Mesenchymal stem cell (in vitro differentiated cells and primary cell): ENCODE results near the gene PRAMEF8.
"Not testable (repeated sequence)": the region's sequence is repeated elsewhere in the genome, so short reads cannot be mapped to it uniquely, and the experiment has no call there.

Source experiments
- DNase-seq: peaks from one replicate; pipeline ENCODE4 v3.0.0-alpha.2; 2013
- H2AFZ ChIP-seq: one replicate; pipeline ENCODE4 v1.6.1; 2013; ENCODE audit warnings: low read depth, mild to moderate bottlenecking, control low read depth, inconsistent platforms, low read length, moderate library complexity
- H2AK5ac ChIP-seq: 2 replicates; pipeline ENCODE4 v1.6.1; 2013; ENCODE audit warnings: low read length, moderate library complexity, mild to moderate bottlenecking, inconsistent platforms; ENCODE audit not compliant: severe bottlenecking
- H2BK120ac ChIP-seq: one replicate; pipeline ENCODE4 v1.6.1; 2013; ENCODE audit warnings: low read depth, mild to moderate bottlenecking, inconsistent platforms, low read length, moderate library complexity
- H2BK12ac ChIP-seq, 2 experiments: one replicate each; pipeline ENCODE4 v1.6.1; 2013; ENCODE audit warnings: inconsistent platforms in 2 of 2, low read length in 2 of 2, mild to moderate bottlenecking in 2 of 2, moderate library complexity in 2 of 2, control low read depth in 1 of 2
- H2BK15ac ChIP-seq: one replicate; pipeline ENCODE4 v1.6.1; 2013; ENCODE audit warnings: mild to moderate bottlenecking, low read depth, inconsistent platforms; ENCODE audit not compliant: poor library complexity, severe bottlenecking
- H2BK5ac ChIP-seq: 2 replicates; pipeline ENCODE4 v1.6.1; 2013; ENCODE audit warnings: low read depth, mild to moderate bottlenecking, low read length, control low read depth, inconsistent platforms; ENCODE audit not compliant: poor library complexity, severe bottlenecking
- H3K14ac ChIP-seq, 2 experiments: one replicate each; pipeline ENCODE4 v1.6.1; 2013; ENCODE audit warnings: inconsistent platforms in 2 of 2, low read length in 2 of 2, control low read depth in 1 of 2, mild to moderate bottlenecking in 1 of 2, moderate library complexity in 1 of 2
- H3K18ac ChIP-seq, 2 experiments: one replicate each; pipeline ENCODE4 v1.6.1; 2013; ENCODE audit warnings: inconsistent platforms in 2 of 2, low read length in 2 of 2, control low read depth in 1 of 2, low read depth in 1 of 2, mild to moderate bottlenecking in 1 of 2
- H3K23ac ChIP-seq, 2 experiments: one replicate each; pipeline ENCODE4 v1.6.1; 2013; ENCODE audit warnings: inconsistent platforms in 2 of 2, low read length in 2 of 2, mild to moderate bottlenecking in 2 of 2, moderate library complexity in 2 of 2, control low read depth in 1 of 2
- H3K27ac ChIP-seq: 2 replicates; pipeline ENCODE4 v1.5.1; 2013; ENCODE audit warnings: mild to moderate bottlenecking, moderate library complexity, low read length, control low read depth, inconsistent platforms; ENCODE audit not compliant: poor library complexity, severe bottlenecking
- H3K27me3 ChIP-seq, 2 experiments: 2 replicates each; pipeline versions ENCODE4 v1.6.1 to v1.7.0; 2013; ENCODE audit warnings: low read length in 2 of 2, mild to moderate bottlenecking in 2 of 2, moderate library complexity in 2 of 2, control low read depth in 1 of 2, inconsistent platforms in 1 of 2; ENCODE audit not compliant: control insufficient read depth in 1 of 2, insufficient read depth in 1 of 2
- H3K36me3 ChIP-seq, 2 experiments: 2 replicates each; pipeline versions ENCODE4 v1.6.1 to v1.7.0; 2013; ENCODE audit warnings: low read length in 2 of 2, control low read depth in 1 of 2, inconsistent platforms in 1 of 2, low read depth in 1 of 2, mild to moderate bottlenecking in 1 of 2; ENCODE audit not compliant: insufficient read depth in 2 of 2, control insufficient read depth in 1 of 2
- H3K4ac ChIP-seq, 2 experiments: one replicate each; pipeline ENCODE4 v1.6.1; 2013; ENCODE audit warnings: inconsistent platforms in 2 of 2, low read length in 2 of 2, mild to moderate bottlenecking in 2 of 2, moderate library complexity in 2 of 2, control low read depth in 1 of 2, low read depth in 1 of 2
- H3K4me1 ChIP-seq: 2 replicates; pipeline ENCODE4 v1.6.1; 2013; ENCODE audit warnings: low read depth, low read length, control low read depth; ENCODE audit not compliant: control insufficient read depth, insufficient read depth
- H3K4me2 ChIP-seq: 2 replicates; pipeline ENCODE4 v1.6.1; 2013; ENCODE audit warnings: low read length, mild to moderate bottlenecking, inconsistent platforms; ENCODE audit not compliant: poor library complexity, severe bottlenecking
- H3K4me3 ChIP-seq, 2 experiments: 2 replicates each; pipeline versions ENCODE4 v1.5.1 to v1.7.0; 2013; ENCODE audit warnings: low read length in 2 of 2, mild to moderate bottlenecking in 2 of 2, control low read depth in 1 of 2, low read depth in 1 of 2; ENCODE audit not compliant: insufficient read depth in 1 of 2
- H3K79me1 ChIP-seq: replicated peaks from 2 replicates; pipeline ENCODE4 v1.6.1; 2013; ENCODE audit warnings: mild to moderate bottlenecking, control low read depth, low read length, inconsistent platforms; ENCODE audit not compliant: poor library complexity, severe bottlenecking
- H3K9ac ChIP-seq: 2 replicates; pipeline ENCODE4 v1.7.0; 2013; ENCODE audit warnings: mild to moderate bottlenecking, low read length, moderate library complexity
- H3K9me3 ChIP-seq: 2 replicates; pipeline ENCODE4 v1.7.0; 2013; ENCODE audit warnings: mild to moderate bottlenecking, low read length; ENCODE audit not compliant: control insufficient read depth
- H4K8ac ChIP-seq: one replicate; pipeline ENCODE4 v1.6.1; 2013; ENCODE audit warnings: inconsistent platforms, mild to moderate bottlenecking, low read length, moderate library complexity
- H4K91ac ChIP-seq: one replicate; pipeline ENCODE4 v1.6.1; 2013; ENCODE audit warnings: mild to moderate bottlenecking, low read length, inconsistent platforms
- WGBS: methylation state at CpG from one replicate; pipeline ENCODE4 v1.1.7; 2013; ENCODE audit warnings: mixed read lengths; 5-methylcytosine and 5-hydroxymethylcytosine counted together

Gene PRAMEF8

GRCh38 chr1:13277016-13277415, 7.9 kb downstream of the PRAMEF8 start:
- not testable (repeated sequence) for H2AK5ac ChIP-seq, H3K4me2 ChIP-seq, H3K27me3 ChIP-seq, H3K9me3 ChIP-seq, H3K18ac ChIP-seq, H3K79me1 ChIP-seq, H3K36me3 ChIP-seq, H3K9ac ChIP-seq, H3K14ac ChIP-seq, H3K23ac ChIP-seq, H3K4me3 ChIP-seq, H2AFZ ChIP-seq, H3K27ac ChIP-seq, H4K8ac ChIP-seq, H2BK5ac ChIP-seq, H2BK12ac ChIP-seq, H3K4me1 ChIP-seq, H2BK120ac ChIP-seq, H4K91ac ChIP-seq, H3K4ac ChIP-seq, H2BK15ac ChIP-seq, DNase-seq
- WGBS, result no CpG with 5 or more reads among the region's 6 CpGs

DNA sequence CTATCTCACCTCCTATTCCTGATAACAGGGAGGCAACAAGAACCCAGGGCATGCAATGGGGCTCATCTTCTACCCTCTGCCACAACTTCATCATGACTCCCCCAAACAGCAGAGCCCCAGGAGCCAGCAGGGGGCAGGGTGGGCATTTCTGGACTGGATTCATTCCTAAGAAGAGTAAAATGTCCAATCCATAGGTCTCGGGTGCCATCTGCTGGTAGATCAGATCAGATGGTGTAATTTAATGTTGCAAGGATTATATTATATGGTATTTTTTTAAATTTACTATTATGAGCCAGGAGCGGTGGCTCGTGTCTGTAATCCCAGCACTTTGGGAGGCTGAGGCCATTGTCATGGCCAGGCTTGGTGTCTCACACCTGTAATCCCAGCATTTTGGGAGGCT, 19.8 kb downstream of the PRAMEF8 start:
- not testable (repeated sequence) for DNase-seq, H2BK120ac ChIP-seq, H2AFZ ChIP-seq, H2BK12ac ChIP-seq, H3K4me3 ChIP-seq, H2BK5ac ChIP-seq, H3K18ac ChIP-seq, H3K9ac ChIP-seq, H3K79me1 ChIP-seq, H3K4me1 ChIP-seq, H2BK15ac ChIP-seq, H3K14ac ChIP-seq, H3K27ac ChIP-seq, H3K23ac ChIP-seq, H3K4ac ChIP-seq, H4K8ac ChIP-seq, H2AK5ac ChIP-seq, H3K9me3 ChIP-seq, H3K4me2 ChIP-seq, H3K36me3 ChIP-seq, H4K91ac ChIP-seq, H3K27me3 ChIP-seq
- WGBS, result no CpG with 5 or more reads among the region's 3 CpGs

DNA sequence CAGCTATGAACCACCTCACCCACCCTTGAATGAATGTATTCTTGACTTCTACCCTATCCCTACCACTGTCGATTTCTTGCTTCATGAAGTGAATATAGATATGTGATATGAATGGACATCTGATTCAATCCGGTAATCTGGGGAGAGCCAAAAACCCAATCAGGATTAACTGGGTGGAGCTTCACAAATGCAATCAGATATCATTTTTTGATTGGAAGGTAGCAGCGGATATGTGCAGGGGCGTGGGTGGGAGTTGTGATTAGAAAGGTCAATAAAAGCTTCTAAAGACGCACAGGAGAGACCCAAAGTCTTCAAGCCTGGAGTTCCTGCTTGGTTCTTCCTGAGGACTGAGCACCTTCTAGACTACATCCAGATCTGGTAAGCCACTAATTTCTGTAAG, 31.0 kb downstream of the PRAMEF8 start, which contains the start of gene PRAMEF5:
TSS of gene PRAMEF5 (plus strand) at position 301 of the 400 bp plus-strand sequence. CDS start 5,071 bp downstream, outside the sequence.
- not testable (repeated sequence) for H2BK12ac ChIP-seq, DNase-seq, H3K23ac ChIP-seq, H2BK15ac ChIP-seq, H3K27ac ChIP-seq, H2AFZ ChIP-seq, H2AK5ac ChIP-seq, H4K91ac ChIP-seq, H4K8ac ChIP-seq, H3K27me3 ChIP-seq, H3K4me1 ChIP-seq, H3K9ac ChIP-seq, H3K14ac ChIP-seq, H2BK5ac ChIP-seq, H3K4ac ChIP-seq, H3K79me1 ChIP-seq, H3K4me2 ChIP-seq, H3K18ac ChIP-seq, H3K9me3 ChIP-seq, H3K4me3 ChIP-seq, H2BK120ac ChIP-seq, H3K36me3 ChIP-seq
- WGBS, result no CpG with 5 or more reads among the region's 5 CpGs

GRCh38 chr1:13247122-13247521, 37.8 kb downstream of the PRAMEF8 start:
- H2AFZ ChIP-seq, H4K91ac ChIP-seq, H3K18ac ChIP-seq, DNase-seq, H2BK5ac ChIP-seq, H3K36me3 ChIP-seq, H3K79me1 ChIP-seq, H3K4me3 ChIP-seq, H3K4me2 ChIP-seq, H4K8ac ChIP-seq, H3K27me3 ChIP-seq, H2BK120ac ChIP-seq, H2BK15ac ChIP-seq, H2AK5ac ChIP-seq, H3K14ac ChIP-seq, H3K9me3 ChIP-seq, H2BK12ac ChIP-seq, H3K27ac ChIP-seq, H3K23ac ChIP-seq, H3K4ac ChIP-seq, H3K4me1 ChIP-seq, H3K9ac ChIP-seq: not testable (repeated sequence)
- WGBS, result 71% methylated on average over 5 of the region's 7 CpGs
